Germinal center (tissue), 1 donor: Measurements from ENCODE around the gene ARNT2.

Experiments
- DNase-seq: peaks from one replicate; pipeline ENCODE4 v3.0.0; 2012; ENCODE audit warnings: mixed read lengths, low spot score

ARNT2 gene

DNA sequence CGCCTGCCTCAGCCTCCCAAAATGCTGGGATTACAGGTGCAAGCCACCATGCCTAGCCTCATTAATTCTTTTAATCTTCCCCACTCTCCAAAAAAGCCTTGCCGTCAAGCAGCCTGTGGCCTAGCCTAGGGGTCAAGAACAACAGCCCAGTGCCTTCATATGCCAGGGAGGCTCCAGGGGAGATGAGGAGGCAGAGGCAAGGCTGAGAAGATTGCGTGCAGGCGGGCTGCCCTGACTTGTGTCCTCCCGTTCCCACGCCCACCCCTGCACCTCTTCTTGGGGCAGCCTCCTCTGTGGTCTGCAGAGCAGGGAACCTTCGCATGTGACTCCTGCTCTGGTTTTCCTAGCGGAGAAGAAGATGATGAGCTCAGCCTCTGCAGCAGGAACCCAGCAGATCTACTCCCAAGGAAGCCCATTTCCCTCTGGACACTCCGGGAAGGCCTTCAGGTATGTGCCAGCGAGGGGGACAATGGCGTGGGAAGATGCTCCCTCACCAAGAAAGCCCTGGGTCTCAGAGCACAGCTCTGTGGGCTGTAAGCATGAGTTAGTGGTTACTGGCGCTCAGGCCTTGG lies 172.4 kb downstream of the ARNT2 start:
- DNase-seq = no peak

DNA sequence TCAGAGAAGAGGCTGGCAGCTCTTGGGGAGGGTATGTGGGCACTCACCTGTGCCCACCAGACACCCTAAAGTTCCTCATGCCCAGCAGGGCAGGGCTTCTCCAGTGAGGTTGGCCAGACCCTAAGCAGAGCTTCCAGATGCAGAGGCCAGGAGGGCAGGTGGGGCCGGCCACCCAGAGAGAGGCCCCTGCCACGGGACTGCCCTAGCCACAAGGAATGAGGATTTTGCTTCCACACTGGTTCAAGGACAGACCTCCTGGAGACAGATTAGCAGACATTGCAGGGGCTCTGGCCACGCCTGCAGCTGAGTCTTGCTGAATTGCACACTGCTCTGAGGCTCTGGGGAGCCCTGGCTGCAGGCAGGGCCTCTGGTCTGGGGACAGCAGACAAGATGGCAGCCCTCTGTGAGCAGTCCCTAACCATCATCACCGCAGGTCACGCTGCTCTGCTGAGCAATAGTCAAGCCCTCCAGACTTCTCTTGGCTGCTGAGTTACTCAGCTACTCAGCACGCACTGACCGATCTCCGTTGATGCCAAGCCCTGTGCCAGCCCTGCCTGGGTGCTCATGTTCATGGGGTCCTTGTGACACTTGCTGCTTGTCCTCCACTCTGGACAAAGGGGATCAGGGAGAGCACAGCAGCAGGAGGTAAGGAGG lies 173.5 kb downstream of the ARNT2 start:
- DNase-seq = no peak

DNA sequence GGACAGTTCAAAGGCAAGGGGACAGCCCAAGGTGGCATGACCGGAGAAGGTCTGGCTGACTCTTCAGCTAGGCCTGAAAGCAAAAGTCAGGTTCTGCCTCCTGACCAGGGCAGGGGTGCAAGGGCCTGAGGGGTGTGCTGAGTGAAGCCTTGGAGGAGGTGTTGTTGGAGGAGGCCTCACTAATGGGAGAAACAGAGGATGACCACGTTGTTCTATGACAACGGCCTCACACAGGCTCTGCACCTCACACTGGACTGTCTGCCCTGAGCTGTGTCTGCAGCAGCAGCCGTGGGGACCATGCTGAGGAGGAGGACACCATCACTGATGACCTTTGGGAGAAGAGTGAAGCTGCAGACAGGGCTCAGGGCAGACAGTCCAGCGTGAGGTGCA lies 174.0 kb downstream of the ARNT2 start:
- DNase-seq = no peak

DNA sequence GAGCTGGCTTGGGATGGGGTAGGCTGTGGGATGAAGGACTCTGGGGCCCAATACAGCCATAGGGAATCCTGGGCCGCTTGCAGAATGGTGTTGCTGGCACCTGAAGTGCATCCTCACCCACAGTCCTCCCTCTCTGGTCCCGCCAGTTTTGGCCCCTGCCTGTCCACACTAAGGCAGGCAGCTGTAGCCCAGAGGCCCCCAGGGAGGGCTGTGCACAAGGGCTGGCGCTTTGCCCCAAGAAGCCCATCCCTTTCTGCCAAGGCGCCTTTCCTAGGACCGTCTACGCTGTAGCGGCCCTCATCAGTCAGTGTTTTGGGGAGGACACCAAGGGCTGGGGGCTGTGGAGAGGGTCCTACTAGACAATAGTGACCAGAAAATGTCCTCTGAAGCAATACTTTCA lies 174.7 kb downstream of the ARNT2 start:
- DNase-seq = no peak

DNA sequence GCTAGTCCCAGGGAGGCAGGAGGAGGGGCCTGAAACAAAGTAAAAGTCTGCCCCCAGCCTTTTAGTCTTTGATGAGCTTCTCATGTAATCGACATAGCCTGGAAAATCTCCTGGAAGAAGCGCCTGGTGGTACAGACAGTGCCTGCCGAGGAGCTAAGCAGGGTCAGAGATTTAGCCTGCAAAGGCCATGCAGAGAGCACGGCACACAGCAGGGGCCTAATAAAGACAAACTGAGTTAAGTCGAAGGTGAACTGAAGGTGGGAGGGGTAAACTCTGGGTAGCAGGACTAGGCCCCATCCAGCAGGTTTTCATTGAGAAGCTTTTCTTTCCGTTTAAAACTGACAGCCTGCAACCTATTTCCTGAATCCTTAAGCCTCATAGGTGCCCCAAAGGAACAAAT lies 175.4 kb downstream of the ARNT2 start:
- no peak for DNase-seq

DNA sequence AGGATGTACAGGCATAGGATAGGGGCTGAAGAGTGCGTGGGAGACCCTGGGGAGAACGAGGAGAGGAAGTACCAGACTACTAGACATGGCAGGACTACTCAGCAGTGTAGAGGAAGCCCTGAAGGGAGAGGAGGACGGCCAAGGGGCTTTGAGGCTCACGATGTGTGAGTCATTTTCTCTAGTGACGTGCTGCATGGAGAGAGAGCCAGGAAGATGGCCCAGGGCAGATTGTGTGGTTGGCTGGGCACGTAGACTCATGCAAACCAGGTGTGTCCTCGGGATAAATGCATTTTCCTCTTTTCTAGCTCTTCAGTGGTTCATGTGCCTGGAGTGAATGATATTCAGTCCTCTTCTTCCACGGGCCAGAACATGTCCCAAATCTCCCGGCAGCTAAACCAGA lies 175.9 kb downstream of the ARNT2 start:
- DNase-seq = no peak

DNA sequence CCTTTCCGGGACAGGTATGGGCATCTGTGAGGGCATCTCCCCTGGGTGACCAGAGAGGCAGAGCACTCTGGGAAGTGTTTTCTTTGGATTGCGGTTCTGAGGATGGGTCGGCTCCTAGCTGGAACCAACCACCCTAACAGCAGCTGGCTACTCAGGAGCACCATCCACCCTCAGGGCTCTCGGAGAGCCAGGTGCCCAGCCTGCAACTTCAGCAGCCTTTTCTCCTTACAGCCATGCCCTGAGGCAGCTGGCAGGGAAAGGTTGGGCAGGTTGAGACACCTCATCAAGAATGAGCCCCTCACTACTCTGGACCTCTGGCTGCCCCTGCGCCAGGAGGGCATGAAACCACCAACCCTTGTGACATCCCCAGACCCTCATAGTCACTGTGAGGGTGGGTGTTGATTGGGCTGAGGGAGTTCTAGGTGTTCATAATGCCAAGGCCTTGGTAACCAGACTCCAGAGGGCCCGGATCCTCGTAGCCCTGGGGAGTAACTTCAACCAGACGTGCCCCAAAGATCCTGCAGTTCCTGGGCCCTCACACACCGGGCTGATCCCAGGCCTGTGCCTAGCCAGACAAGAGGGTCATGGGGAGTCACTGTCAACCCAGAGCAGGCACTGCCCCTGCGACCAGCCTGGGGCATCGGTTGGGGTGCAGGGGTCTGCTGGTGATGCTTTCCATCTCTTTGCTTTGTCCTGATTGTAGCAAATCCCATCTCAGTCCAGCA lies 176.5 kb downstream of the ARNT2 start:
- no peak for DNase-seq

DNA sequence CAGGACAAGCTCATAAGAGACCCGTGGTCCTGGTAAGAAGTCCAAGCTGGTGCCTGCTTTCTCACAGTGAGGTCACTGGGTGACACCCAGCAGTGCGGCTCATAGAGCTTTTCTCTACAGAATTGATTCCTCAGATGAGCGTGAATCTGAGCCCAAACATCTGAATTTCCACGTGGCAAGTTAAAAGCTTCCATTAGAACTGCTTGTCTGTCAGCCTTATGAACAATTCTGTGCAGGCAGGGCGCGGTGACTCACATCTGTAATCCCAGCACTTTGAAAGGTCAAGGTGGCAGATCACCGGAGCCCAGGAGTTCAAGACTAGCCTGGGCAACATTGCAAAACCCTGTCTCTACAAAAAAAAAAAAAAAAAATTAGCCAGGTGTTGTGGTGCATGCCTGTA lies 177.8 kb downstream of the ARNT2 start:
- no peak for DNase-seq

DNA sequence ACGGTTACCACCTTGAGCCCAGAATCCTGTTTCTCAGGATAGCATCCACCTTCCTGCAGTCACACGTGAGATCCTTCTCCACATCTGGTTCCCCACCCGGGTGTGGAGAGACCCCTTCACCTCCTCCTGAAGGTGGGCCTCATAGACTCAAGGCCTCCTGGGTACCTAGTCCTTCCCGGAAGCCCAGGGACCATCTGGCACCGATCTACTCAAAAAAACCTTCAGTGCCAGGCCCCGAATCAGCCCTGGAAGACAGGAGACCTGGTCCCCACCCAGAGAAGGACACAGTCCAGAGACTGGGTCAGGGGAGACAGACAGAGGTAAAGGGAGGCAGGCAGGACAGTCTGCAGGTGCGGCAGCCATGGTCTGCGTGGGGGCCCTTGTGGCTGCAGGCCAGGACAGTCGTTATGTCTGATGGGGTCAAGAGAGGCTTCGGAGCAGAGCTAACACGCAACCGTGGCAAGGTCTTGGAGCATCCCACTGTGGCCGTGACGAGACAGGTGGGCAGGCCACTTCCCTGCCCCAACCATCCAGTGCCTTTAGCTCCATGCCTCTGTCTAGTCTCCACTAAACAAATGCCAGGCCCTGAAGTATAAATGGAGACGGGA lies 178.7 kb downstream of the ARNT2 start:
- no peak for DNase-seq

DNA sequence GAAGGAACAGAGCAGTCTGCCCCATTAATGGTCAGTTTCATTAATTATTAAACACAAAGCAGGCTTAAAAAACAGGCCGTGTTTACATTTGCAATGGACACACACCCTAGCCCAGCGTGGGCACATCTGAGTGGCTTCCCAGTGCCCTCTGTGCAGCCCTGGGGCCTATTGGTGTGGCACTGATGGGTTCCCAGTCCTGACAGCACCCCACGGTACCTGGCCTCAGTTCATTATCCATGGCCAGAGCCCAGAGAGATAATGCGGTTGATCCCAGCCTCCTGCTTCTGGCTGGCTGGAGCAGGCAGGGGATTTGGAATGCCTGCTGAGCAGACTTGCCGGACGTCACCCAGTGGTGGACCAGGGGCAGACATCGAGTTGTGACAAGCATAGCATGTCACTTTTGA lies 180.4 kb downstream of the ARNT2 start:
- no peak for DNase-seq

DNA sequence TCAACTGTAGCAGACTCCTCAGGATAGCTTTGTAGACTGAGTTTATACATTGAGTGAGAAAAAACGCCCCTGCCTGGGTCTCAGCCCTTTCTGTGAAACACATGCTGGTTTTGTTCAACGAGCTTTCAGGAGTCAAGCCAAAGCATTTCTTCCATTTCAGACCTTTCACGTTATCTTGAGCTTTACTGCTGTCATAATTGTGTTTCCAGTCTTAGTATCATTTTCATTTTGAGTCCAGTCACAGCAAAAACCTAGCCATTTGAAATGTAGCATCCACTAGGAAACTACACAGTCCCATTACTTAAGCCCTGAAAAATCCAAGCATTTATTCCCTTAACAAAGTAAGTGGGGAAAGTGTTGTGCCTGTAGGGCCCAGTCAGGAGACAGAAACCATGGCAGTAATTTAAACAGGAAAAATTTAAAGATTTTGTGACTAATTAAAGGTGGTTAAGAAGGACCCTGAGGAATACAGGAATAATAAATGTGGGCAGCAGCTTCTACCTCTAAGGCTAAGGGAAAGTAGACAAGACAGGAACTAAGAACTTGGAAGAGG lies 180.9 kb downstream of the ARNT2 start:
- DNase-seq = no peak

DNA sequence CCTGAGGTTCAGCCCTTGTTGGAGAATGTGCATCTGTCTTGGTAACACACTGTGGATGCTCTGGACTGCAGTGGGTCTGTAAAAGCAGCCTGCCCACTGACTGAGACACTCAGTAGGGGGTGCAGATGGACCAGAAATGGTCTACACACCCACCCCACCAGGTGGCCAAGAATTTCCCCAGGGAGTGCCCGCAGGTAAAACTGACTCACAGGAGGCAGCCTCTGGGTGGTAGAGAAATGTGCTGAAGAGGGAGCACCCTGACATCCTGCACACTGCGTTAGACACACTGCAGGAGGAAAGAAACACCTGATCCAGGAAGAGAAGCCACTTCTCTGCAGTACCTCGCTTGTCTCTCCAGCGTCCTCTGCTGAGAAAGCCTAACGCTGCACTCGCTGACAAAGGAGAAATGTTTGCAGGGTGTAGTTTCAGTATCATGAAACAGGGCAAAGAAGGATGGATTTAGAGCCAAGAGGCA lies 181.4 kb downstream of the ARNT2 start:
- DNase-seq = no peak

DNA sequence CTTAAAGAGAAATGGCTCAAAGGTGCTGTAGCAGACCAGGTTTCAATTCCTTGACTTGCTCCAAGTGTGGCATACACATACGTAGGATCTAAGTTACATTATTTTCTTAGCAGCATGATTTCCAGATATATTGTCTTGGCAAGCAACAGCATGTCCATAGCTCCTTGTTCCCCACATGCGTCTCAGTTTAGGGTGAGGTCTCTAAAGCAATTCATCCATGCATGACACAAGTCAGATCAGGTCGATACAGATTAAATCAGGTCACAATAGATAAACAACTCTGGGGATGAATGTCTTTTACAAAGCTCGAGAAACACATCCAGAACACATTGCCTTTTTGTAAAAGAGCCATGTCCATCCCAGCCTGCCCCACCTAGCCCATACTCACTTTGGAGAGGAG lies 182.0 kb downstream of the ARNT2 start:
- no peak for DNase-seq

DNA sequence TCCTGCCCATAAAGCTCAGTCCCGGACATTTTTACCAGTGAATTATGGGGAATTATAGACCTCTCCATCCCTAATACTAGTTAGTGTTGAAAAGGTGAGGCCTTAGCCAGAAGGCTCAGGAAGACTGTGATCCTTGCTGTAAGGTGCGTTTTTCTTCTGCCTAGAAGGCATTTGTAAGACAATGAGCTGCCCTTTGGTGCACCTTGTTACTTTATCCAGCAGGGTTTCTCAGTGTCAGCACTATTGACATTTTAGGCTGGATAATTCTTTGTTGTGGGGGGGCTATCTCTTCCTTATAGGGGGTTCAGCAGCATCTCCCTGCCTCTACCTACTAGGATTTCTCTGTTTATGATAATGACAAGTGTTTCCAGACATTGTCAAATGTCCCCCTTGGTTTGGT lies 182.8 kb downstream of the ARNT2 start:
- no peak for DNase-seq

DNA sequence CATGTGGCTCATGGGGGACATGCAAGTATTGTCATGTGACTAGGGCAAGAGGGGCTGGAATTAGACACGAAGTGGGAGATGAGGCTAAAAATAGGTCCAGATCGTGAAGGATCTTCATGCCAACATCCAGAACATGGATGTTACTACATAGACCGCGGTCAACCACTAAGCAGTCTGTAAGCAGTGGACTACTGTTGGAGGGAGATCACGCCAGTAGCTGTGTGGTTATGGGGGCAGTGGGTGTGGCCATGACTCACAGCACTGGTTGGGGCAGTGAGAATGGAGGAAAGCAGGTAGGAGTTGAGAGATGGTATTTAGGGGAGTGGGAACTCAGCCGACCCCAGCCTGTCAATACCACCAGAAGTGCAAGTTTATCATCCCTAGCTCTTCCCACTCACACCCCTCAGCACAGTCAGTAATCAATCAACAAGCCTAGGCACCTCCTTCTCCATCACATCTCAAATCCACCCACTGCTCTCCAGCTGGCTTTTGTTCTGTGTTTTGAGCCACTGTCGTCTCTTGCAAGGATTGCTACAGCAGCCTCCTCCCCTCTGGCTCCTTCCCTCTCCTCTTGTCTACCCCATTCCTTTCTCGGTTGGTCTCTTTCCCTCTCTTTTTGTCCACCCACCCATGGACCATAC lies 183.8 kb downstream of the ARNT2 start:
- no peak for DNase-seq

DNA sequence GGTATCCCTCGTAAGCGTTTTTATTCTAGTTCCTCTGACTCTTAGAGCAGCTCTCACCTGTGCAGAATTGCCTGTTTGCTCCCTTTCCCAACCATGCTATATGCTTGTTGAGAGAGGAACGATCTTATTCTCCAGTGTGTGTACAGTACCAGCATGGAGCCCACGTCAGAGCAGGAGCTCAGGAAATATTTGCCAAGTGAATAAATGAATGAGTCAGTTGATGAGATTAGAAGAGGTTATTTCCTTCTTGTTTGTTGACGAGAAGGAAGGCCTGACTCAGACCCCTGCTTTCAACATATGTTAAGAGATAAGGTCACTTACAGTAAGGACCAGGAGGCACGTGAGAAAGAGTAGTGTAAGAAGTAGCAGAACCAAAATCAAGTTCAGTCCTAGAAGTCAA lies 184.6 kb downstream of the ARNT2 start:
- no peak for DNase-seq

DNA sequence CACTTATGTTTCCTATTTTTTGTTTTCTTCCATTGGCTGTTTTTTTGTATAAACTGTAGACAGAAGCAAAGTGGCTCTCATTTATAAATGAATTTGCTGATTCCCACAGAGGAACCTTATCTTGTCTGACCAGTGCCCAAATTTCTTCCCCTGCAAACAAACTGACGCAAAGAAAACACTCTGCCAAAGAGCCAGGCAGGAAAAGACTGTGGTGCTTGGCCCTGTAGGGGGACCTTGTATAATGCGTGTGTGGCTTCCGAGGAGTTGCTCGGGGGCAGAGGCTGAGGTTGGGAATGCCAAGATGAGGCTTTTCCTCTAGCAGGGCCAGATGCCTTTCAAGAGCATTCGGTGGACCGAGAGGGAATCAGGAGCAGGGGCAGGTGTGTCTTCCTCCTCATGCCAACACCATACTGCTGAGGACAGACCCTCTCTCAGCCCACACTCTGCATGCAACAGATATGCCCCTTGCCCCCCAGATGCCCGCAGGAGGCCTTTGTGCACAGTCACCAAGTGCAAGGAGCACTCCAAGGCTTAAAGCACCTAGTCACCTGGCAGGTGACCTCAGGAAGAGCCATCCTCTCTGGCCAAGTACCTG lies 186.7 kb downstream of the ARNT2 start:
- DNase-seq = no peak

DNA sequence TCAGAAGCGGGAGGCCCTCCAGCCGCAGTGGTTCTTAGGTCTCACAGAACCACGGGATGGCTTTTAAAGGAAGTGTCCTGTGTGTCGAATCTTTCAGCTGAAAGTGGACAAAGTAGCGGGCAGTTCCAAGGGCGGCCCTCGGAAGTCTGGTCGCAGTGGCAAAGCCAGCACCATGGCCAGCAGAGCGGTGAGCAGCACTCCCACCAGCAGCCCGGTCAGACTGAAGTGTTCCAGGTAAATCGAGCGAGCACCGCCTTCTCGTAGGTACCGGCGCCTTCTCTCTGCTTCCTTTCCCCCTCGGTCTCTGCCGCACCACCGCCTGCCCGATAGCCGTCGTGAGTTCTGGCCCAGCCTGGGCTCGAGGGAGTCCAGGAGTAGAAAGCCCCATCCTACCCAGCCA lies 187.3 kb downstream of the ARNT2 start:
- no peak for DNase-seq

DNA sequence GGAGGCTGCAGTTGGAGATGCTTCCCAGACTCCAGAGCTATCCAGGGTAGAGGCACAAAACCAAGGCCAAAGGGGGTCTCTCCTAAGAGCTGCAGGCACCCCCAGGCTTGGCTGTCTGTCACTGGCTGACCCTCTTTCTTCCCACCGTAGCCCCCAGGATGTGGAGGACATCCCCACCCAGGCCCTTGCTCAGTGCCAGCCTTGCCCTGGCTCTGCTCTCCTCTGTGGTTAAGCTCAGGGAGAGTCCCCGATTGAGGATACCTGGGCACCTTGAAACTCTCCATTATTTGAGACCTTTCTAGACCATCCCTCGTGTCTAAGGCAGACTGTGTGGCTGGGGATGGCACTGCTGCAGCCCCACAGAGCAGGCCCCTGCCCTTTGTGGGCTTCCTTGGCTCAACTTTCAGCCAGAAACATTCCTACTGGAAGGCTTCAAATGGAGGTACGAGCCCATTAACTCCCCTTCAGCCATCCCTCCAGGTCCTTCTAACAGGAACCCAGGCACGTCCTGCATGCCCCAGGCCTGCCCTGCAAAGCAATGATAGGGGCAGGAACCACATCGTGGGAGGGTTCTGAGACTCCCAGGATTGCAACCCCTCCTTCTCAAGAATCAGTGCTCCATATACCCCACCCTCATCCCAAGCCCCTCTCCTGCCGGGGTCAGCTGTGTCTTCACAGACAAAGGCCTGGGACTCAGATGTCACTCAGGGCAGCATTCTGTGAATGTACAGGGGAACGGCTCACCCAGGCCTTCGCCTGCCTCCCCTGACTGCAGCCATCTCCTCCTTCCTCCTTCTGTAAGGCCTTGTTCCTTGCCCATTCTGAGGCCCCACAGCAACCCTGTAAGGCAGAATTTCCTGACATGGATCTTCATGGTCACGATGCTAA lies 188.0 kb downstream of the ARNT2 start:
- no peak for DNase-seq

DNA sequence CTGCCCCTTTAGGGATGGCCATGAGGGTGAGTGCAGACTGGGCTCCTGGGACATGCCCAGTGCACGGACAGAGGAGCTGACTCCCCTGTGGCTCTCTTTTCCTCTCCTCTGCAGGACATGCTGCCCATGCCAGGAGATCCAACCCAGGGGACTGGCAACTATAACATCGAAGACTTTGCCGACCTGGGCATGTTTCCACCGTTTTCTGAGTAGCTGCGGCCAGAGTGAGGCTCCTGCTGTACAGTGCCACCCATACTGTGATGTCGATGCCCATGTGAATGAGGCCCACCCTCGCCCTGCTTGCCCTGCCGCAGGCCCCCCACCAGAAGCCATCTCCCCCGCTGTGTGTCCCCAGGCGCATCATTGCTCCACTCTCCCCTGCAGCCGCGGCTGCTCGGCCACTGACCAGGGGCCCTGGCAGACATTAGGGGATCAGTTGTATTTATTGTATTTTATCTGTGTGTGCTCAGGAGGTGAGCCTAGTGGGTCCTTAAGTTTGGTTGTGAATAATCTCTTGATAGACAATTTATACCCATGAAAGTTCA lies 189.4 kb downstream of the ARNT2 start:
- DNase-seq = no peak
